Effector CD4-positive, alpha-beta T cell (primary cell): ENCODE results near the gene TXNDC9.
"Not testable (repeated sequence)": the region's sequence is repeated elsewhere in the genome, so short reads cannot be mapped to it uniquely, and the experiment has no call there.

Experiments used
- DNase-seq: peaks from one replicate; pipeline ENCODE4 v3.0.0-alpha.2; 2020

TXNDC9 gene

GRCh38 chr2:99317873-99318200, 18.3 kb downstream of the TXNDC9 start:
- not testable (repeated sequence) for DNase-seq

GRCh38 chr2:99317161-99317872, 18.8 kb downstream of the TXNDC9 start:
- DNase-seq: no peak

- DNase-seq: not testable (repeated sequence)
Observed at GRCh38 chr2:99301097-99301496, 35.0 kb downstream of the TXNDC9 start, which contains the start of gene LYG1. TSS of gene LYG1 (minus strand) at chr2:99301197. CDS start at chr2:99295670, 5,527 bp downstream.

- DNase-seq: no peak
Observed at GRCh38 chr2:99299580-99299979, 36.6 kb downstream of the TXNDC9 start.

- no peak for DNase-seq
Observed at GRCh38 chr2:99297994-99298393, 38.1 kb downstream of the TXNDC9 start.

GRCh38 chr2:99285526-99285925, 50.6 kb downstream of the TXNDC9 start:
- no peak for DNase-seq

- no peak for DNase-seq
Observed at GRCh38 chr2:99279969-99280695, 56.0 kb downstream of the TXNDC9 start.

- DNase-seq: no peak
Observed at GRCh38 chr2:99278793-99279291, 57.3 kb downstream of the TXNDC9 start.

- not testable (repeated sequence) for DNase-seq
Observed at GRCh38 chr2:99278195-99278765, 57.9 kb downstream of the TXNDC9 start.

- DNase-seq: no peak
Observed at GRCh38 chr2:99275882-99276281, 60.3 kb downstream of the TXNDC9 start.
